ENCODE data around the gene FNDC5.
A peak's percentile ranks its signal among the peaks of the same experiment; 100 is the strongest.
"Not testable (repeated sequence)": the region's sequence is repeated elsewhere in the genome, so short reads cannot be mapped to it uniquely, and the experiment has no call there.

The FNDC5 gene

DNA sequence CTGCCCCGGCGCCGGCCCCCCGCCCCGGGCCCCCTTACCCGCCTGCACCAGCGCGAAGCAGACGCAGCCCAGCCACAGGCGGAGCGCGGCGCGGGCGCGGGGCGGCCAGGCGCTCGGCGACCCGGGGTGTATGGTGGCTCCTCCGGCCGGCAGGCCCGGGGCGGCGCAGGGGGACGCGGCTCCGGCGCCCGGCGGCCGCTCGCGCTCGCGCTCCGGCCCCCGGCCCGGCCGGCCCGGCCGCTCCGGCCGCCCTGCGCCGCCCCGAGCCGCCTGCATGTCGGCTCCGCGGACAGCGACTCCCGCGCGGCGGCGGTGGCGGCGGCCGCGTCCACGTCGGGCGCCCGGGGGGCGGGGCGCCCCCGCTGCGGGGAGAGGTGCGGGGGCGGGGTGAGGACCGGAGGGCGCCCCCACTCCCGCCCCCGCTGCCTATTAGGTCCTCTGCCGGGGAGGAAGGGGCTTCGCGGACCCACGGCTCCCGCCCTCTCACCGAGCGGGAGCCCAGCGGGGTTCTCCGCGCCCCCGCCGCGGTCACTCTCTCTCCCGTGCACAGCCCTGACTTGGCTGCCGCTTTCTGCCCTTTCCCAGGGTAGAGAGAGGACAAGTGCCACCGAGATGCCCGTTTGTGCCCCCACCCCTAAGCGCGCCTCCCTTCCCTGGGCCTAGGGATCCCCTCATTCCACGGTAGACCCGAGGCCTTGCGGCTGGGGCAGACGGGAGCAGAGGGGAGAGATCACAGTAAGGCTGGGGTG lies at the start of gene FNDC5:
Gene FNDC5 (minus strand): TSS at position 298 of the 749 bp plus-strand sequence.
- DNase-seq = no peak

DNA sequence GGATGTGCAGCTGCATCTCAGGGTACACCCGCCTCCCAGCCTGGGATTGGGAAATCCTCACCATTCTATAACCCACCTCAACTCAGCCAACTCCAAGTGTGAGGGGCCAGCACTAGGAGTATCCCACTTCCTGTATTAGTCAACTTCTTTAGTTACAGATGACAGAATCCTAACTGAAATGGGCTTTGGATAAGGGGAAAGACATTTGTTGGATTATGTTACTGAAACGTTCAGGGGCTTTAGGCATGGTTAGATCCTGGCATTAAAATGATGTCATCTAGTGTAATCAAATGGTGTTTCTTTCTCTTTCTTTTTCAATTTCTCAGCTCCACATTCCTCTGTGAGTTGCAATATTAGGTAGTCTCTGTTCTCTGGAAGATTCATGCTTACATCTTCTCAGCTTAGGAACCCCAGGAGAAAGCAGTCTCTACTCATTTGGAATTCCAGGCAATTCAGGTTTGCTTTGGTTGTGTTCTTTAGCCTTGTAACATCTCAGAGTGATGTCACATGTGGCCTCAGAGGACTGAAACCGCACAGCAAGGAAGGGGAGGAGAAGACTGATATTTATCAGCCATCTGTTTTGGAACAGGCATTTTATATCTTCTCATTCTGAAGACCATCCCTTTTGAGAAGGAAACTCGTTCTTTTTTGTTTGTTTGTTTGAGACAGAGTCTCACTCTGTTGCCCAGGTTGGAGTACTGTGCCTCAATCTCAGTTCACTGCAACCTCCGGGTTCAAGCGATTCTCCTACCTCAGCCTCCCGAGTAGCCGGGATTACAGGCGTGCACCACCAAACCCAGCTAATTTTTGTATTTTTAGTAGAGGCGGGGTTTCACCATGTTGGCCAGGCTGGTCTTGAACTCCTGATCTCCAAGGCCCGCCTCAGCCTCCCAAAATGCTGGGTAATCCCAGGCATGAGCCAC lies 49.4 kb upstream of the FNDC5 start:
- no peak for DNase-seq

- no peak for DNase-seq
Observed at GRCh38 chr1:32918179-32918578, 47.5 kb upstream of the FNDC5 start.

GRCh38 chr1:32917521-32917920 lies 46.8 kb upstream of the FNDC5 start:
- no peak for DNase-seq

- DNase-seq = no peak
Observed at GRCh38 chr1:32915766-32916706, 45.3 kb upstream of the FNDC5 start.

DNA sequence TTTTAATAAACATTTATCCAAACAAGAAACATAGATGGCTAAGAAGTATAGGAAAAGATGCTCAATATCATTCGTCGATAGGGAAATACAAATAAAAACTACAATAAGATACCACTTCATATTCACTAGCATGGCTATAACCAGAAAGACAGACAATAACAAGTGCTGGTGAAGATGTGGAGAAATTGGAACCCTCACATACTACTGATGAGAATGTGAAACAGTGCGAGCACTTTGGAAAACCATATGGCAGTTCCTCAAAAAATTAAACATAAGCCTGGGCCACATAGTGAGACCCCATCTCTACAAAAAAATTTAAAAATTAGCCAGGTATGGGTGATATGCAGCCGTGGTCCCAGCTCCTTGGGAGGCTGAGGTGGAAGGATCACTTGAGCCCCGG lies 39.6 kb upstream of the FNDC5 start:
- DNase-seq = no peak

- DNase-seq = no peak
Observed at GRCh38 chr1:32907435-32907834, 36.7 kb upstream of the FNDC5 start.

GRCh38 chr1:32906654-32907053 lies 35.9 kb upstream of the FNDC5 start:
- no peak for DNase-seq

DNA sequence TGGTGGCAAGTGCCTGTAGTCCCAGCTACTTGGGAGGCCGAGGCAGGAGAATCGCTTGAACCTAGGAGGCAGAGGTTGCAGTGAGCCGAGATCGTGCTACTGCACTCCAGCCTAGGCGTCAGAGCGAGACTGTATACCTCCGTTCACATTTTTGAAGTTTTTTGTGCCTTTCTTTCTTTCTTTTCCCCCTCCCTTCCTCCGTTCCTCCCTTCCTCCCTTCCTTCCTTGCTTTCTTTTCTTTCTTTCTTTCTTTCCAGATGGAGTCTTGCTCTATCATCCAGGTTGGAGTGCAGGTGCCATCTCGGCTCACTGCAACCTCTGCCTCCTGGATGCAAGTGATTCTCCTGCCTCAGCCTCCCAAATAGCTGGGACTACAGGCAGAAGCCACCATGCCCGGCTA lies 34.9 kb upstream of the FNDC5 start:
- DNase-seq = not testable (repeated sequence)

GRCh38 chr1:32904797-32905196 lies 34.1 kb upstream of the FNDC5 start:
- DNase-seq = no peak

- DNase-seq = no peak
Observed at GRCh38 chr1:32903991-32904785, 33.5 kb upstream of the FNDC5 start.

DNA sequence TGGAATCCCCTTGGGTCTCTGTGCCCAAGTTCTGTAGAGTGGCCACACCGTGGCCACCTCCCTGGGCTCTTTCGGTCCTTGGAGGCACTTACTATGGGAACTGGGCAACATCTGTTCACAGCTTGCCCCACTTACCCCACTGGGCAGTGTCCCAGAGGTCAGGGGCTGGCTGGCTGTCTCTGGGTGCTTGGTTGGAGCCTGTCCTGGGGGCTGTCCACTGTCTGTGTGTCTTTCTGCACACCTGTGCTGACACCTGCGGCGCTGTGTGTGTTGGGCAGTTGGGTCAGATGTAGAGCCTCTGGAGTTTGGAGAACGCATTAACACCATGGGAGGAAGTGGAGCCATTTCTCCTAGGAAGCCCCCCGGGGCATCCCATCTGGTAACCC lies 31.8 kb upstream of the FNDC5 start:
- DNase-seq = no peak

DNA sequence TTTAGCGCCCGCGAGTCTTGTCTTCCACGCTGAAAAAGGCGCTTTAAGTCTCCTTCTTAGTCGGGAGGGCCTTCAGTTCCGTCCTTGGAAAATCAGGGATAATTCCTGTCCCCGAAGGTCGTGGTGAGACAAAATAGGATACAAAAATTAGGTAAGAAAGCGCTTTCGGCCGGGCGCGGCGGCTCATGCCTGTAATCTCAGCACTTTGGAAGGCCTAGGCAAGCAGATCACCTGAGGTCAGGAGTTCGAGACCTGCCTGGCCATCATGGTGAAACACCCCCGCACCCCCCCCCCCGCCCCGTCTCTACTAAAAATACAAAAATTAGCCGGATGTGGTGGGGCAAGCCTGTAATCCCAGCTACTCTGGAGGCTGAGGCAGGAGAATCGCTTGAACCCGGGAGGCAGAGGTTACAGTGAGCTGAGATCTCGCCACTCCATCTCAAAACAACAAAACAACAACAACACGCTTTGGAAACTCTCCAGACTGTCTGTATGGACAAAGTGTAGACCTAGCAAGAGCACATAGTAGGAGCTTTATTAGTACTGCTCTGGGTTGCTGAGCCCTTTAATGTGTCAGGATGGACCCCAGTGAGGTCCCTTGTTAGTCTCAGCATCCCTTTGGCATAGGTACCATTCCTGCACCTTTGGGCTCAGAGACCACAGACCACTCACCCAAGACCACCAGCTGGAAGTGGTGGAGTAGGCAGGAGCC lies 31.3 kb upstream of the FNDC5 start:
- no peak for DNase-seq

DNA sequence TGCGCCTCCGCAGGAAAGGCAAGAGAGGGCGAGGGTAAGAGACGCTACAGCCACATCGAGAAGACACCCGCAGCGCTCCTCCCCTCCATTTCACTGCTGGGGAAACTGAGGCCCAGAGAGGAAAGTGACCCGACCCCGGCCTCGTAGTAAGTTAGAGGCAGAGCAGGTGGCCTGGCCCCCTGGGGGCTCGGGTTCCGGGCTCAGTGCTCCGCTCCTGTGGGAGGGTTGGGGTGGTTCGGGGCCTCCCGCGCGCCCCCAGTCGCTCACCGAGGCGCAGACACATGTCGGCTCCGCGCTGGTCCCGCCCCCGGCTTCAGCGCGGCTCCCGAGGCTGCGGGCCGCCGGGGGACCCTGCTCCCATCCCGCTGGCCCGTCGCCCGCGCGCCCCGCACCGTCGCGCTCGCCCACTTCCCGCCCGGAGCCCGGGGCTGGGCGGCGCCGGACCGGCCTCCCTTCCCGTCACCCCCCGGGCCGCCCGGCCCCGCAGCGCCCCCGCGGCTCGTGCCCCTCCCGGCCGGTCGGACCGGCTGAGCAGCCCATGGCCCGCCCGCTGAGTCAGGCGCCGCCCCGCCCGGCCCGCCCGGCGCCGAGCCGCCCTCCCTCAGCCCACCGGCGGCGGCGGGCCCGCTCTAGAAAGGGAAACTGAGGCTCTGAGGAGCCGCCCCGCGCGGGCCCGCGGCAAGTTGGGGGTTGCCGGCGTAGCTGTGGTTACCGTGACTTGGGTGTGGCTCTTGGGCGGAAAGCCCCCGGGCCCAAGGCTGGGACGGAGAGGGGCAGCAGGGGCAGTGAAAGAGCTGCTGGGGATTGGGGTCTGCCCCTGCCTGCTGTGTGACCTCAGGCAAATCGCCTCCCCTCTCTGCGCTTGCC lies 30.5 kb upstream of the FNDC5 start, which contains the start of gene TMEM54:
Gene TMEM54 (minus strand): TSS at position 434 of the 867 bp plus-strand sequence. CDS start 151 bp downstream, at position 283.
- peak in 1 of 2 experiments; percentile 36 for DNase-seq

- DNase-seq = no peak
Observed at GRCh38 chr1:32900371-32900955, 29.8 kb upstream of the FNDC5 start.

DNA sequence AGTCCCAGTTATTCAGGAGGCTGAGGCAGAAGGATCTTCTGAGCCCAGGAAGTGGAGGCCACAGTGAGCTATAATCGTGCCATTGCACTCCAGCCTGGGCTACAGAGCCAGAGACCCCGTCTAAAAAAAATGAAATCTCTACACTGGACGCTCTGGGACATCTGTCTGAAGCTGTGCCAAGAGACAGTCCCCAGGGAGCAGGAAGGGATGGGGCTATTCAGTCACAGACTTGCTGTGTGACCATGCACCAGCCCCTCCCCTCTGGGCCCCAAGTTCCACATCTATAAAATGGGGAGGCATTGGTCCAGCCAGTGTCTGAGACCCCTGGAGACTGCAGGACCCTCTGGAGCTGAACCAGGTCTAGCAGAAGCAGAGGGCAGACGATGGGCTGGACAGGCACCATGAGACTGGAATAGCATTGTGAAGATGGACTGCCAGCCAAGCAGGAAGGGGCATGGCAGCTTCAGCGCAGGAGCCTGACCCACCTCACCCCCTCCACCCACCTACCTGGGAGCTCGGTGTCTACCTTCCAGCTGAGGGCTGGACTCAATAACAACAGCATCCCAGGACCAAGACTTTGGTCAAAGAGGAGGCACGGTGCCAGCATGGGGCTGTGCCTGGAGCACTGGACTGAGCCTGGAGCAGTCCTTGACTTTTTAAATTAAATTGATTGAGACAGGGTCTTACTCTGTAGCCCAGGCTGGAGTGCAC lies 29.0 kb upstream of the FNDC5 start:
- DNase-seq = no peak

GRCh38 chr1:32898958-32899357 lies 28.2 kb upstream of the FNDC5 start:
- no peak for DNase-seq

- no peak for DNase-seq
Observed at GRCh38 chr1:32898056-32898455, 27.3 kb upstream of the FNDC5 start.

Data from NCI-H446 (cell line).